Jurkat, Clone E6-1 (cell line): ENCODE data around the gene CELF1.
A peak's percentile ranks its signal among the peaks of the same experiment; 100 is the strongest.
"Not testable (repeated sequence)": the region's sequence is repeated elsewhere in the genome, so short reads cannot be mapped to it uniquely, and the experiment has no call there.

ENCODE experiments used
- DNase-seq: peaks from one replicate; pipeline ENCODE4 v3.0.0-alpha.2; 2011; ENCODE audit warnings: low read depth, low spot score
- H3K4me3 ChIP-seq: 2 replicates; pipeline ENCODE4 v1.5.1; 2011; ENCODE audit warnings: mild to moderate bottlenecking, low read length, control low read depth, moderate library complexity

Gene CELF1

DNA sequence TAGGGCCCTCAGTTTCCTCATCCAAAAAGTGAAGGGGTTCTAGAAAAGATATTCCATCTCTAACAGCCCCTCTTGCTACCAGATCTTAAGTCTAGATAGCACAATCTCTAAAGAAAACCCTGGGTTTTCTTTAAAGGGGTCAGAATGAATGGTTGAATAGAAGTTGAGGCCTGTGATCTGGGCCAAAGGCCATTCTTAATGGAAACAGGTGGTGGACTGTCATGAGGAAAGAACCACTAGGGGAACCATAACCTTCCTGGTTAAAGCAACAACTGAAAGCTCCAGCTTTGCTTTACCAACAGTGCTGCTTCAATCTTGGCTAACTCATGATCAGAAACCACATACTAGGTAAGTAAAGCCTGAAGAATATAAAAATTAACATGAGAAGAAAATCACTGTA, 1.8 kb downstream of the CELF1 start:
- DNase-seq = peak; percentile 30
- H3K4me3 ChIP-seq = peak overlapping the region; percentile 94

DNA sequence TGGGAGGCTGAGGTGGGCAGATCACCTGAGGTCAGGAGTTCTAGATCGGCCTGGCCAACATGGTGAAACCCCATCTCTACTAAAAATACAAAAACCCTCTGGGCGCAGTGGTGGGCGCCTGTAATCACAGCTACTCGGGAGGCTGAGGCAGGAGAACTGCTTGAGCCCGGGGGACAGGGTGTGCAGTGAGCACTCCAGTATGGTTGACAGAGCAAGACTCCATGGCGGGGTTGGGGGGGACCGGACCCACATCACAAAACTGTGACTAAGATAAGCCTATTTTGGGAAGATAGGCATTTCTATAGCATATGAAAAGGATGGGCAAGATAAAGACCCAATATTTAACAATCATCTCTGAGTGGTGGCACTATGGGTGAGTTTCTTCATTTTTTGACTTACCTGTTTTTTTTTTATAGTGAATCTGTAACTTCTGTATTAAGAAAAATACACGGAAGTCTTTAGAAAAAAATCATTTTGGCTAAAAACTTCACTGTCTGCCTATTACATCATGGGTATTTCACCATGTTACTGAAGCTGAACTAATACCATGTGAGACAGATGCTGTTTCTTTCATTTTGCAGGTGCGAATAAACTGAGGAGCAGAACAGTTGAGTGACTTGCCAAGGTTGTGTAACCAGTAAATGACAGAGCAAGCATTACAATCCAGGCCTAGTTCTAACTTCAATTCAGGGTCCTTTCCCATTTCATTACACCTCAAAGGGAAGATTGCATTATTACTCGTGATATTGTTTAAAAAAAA, 2.5 kb downstream of the CELF1 start:
- no peak overlapping the region for H3K4me3 ChIP-seq
- no peak for DNase-seq

DNA sequence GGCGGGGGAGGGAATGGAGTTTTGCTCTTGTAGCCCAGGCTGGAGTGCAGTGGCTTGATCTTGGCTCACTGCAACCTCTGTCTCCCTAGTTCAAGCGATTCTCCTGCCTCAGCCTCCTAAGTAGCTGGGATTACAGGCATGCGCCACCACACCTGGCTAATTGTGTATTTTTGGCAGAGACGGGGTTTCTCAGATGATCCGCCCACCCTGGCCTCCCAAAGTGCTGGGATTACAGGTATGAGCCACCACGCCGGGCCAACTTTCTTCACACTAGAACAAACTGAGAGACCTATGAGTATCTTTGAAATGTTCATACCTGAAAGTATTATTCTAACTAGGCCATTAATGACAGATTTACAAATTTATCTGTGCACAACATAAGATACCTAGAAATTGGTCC, 6.7 kb downstream of the CELF1 start:
- H3K4me3 ChIP-seq = not testable (repeated sequence)

DNA sequence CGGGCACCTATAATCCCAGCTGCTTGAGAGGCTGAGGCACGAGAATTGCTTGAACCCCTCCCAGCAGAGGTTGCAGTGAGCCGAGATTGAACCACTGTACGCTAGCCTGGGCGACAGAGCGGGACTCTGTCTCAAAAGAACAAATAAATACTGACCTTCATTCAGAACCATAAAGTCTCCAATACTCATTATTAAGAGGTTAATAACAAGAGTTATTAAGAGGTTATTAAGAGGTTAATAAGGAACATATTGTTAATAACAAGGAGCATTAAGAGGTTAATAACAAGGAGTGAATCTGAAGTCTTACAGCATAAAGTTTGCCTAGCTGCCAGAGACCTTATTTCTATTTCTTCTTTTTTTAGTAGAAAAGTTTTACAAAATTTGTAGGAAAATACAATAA, 7.6 kb downstream of the CELF1 start:
- H3K4me3 ChIP-seq = no peak overlapping the region

More for the DNA sequence above, 6.7 kb downstream of the CELF1 start:
- DNase-seq = not testable (repeated sequence)

DNA sequence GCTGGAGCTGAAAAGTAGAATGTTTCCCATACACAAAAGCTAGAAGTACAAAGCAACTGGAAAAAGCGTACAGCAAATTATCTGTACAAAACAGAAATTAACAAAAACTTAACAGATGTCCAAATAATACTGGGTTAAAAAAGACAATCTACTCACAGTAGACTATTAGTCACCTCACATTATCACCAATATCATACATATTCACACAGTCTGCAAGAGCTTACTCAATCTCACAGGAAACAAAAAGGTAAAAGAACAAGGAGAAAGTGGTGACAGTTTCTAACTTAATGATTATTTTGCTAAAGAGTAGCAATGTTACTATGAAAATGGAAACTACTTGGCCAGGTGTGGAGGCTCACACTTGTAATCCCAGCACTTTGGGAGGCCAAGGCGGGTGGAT, 11.9 kb downstream of the CELF1 start:
- no peak for DNase-seq
- H3K4me3 ChIP-seq = no peak overlapping the region

More for the DNA sequence above, 7.6 kb downstream of the CELF1 start:
- DNase-seq = no peak

DNA sequence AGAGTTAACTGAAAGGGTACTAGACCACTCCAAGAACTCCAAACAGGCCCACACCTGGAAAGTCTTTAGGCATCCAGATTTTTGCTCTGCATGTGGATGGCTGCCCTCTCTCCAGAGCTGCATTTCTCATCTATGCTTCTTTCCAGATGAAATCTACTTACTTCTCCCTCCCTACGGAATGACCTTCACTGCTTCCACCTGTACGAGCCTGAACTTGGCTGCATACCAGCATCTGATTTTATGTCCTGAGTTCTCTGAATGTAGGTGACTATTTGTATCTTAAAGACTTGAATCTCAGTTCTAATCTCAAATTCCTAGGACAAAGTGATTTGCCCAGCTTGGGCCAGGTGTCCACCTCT, 13.3 kb downstream of the CELF1 start:
- no peak overlapping the region for H3K4me3 ChIP-seq
- no peak for DNase-seq

DNA sequence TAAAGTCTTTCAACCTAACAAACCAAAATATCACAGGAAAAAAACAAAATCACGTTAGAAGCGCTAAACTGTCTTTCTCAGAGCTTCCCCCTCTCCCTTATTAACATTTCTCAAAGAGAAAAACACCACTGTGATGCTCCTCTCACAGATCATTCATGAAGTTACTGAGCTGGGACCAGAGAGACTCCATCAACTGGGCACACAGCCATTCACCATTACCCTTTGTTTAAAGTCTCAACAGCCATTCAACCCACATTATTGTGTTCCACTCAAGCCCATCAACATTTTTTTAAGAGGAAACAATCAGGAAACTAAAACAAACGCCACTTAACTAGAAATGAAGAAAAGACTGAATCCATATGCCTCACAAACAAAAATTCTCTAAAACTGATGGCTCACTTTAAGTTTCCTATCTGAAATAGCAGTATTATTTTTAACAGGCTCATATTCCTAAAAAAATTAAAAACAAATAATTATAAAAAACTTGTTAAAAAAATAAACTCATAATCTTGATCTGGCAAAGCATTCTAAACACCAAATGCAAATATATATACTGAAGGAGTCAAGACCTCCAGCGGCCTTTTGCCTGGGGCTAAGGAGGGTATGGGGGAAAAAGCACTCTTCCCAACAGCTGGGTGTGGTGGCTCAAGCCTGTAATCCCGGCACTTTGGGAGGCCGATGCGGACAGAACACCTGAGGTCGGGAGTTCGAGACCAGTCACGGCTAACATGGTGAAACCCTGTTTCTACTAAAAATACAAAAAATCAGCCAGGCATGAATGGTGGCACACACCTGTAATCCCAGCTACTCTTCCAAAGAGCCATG, 14.0 kb downstream of the CELF1 start:
- no peak for DNase-seq
- no peak overlapping the region for H3K4me3 ChIP-seq

DNA sequence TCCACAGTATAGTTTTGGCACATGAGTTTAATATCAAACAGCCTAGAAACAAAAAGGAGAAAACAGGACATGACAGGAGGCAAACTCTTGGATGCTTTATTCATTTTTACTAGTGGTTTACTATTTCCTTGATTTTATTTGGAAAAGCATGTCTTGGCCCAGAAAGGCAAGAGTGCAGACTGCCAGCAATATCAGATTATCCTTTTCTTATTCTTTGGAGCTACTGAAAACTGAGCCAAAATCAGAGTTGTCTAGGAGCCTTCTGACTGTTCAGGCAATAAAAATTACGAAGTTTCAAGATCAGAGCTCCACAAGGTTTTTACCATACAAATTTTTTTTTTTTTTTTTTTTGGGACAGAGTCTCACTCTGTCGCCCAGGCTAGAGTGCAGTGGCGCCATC, 16.0 kb downstream of the CELF1 start:
- DNase-seq = no peak
- H3K4me3 ChIP-seq = no peak overlapping the region

DNA sequence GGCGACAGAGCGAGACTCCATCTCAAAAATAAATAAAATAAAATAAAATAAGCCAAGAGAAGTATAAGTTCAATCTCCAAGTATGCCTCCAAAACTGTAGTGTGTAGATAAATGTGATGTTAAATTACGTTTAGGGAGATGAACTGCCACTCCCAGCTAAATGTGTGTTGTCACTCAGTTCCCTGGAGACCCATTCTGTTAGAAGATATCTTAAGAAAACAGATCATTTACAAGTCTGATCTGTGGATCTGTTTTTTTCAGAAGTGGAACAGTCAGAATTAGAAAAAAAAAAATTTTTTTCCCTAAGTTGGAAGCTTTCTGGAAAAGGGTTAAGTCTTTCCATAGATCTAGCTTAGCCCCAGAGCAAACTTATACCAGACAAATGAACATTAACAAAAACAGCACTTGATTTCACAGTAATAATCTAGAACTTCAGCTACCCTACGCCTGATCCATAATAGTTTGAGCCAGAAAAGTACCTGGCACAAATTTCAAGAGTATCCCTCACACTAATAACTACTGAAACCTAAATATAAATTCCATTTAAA, 18.2 kb downstream of the CELF1 start:
- no peak for DNase-seq
- H3K4me3 ChIP-seq = no peak overlapping the region

DNA sequence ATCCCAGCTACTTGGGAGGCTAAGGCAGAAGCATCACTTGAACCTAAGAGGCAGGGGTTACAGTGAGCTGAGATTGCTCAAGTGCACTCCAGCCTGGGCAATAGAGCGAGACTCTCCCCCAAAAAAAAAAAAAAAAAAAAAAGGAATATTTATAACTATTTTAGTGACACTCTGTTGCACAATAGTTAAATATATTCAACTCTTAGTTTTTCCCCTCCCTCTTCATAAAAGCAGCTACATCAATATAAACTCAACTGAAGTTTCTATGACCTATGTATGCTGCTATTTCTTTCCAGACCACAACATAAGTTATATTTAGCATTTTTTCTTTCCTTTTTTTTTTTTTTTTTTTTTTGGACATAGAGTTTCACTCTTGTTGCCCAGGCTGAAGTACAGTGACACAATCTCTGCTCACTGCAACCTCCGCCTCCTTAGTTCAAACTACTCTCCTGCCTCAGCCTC, 19.2 kb downstream of the CELF1 start:
- DNase-seq = no peak

DNA sequence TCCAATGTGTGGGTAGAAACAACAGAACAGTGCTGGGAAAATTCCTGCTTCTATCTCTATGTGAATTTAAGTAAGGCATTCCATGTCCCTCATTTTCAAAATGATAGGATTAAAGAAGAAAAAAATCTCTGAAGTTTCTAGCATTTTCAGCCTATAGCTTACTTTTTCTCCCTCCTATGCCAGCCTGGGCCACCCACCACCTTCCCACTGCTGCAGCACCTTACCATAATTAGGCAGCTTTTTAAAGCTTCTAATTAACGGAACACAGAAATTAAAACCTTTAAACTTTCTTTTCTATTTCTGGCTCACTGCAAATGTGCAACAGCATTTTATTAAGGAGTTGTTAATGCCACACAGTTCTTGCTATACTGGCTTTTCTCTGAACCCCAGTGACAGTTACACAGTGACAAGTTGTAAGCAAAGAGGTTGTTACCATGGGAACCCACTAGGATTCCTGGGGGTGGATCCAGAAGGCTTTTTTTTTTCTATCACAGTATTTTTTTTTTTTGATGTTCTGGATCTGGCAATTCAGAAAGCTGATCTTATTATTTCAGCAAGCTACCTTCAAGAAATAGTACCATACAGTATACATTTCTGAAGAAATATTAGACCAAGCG, 20.2 kb downstream of the CELF1 start:
- no peak overlapping the region for H3K4me3 ChIP-seq
- no peak for DNase-seq

More for the DNA sequence above, 19.2 kb downstream of the CELF1 start:
- no peak overlapping the region for H3K4me3 ChIP-seq

DNA sequence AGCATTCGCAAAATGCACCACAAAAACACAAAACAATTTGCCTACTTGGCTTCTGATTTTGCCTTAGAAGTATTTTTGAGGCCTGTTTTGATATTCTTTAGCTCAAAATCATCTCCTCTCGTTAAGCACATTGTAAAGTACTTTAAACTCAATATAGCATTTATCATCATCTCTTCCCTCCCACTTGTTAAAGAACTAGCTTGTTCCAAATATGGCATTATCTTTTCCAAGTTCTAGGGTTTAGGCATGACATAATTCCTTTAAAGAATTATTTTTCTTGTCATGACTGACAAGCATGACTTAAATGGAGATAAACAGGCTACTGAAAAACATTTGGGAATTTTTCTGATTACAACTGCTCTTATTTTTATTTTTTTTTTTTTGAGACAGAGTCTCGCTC, 21.3 kb downstream of the CELF1 start:
- no peak overlapping the region for H3K4me3 ChIP-seq
- no peak for DNase-seq

DNA sequence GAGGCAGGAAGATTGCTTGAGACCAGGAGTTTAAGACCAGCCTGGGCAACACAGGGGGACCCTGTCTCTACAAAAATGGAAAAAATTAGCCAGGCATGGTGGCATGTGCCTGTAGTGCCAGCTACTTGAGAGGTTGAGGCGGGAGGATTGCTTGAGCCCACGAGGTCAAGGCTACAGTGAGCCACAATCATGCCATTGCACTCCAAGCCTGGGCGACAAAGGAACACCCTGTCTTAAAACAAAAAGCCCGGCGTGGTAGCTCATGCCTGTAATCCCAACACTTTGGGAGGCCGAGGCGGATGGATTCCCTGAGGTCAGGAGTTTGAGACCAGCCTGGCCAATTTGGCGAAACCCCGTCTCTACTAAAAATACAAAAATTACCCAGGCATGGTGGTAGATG, 22.2 kb downstream of the CELF1 start:
- not testable (repeated sequence) for H3K4me3 ChIP-seq, DNase-seq

DNA sequence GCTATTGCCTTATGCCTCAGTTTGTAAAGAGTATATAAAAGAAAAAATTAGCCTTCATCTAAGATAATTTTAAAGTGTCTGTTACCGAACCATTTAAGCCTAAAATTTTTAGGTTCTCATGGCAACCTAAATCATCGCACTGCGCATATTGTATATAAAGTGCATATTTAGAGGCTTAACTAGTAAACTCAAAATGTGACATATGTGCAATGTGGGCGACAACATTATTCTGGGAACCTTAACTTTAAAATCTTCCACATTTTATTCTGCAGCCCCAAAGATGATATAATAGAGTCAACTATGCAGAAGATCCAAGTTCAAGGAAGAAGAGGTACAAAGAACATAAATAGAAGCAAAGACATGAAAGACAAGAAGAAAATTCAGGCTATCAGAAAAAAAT, 23.0 kb downstream of the CELF1 start:
- DNase-seq = no peak
- H3K4me3 ChIP-seq = no peak overlapping the region

DNA sequence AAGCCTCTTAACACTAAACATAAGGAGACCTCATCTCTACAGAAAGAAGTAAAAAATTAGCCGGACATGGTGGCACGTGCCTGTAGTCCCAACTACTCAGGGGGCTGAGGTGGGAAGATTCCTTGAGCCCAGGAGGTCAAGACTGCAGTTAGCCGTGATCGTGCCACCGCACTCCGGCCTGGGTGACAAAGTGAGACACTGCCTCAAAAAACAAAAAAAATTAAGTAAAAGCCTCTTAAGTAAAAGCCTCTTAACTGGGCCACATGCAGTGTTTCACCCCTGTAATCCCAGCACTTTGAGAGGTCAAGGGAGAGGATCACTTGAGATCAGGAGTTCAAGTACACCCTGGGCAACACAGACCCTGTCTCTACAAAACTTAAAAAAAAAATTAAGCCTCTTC, 25.7 kb downstream of the CELF1 start:
- no peak overlapping the region for H3K4me3 ChIP-seq
- no peak for DNase-seq

DNA sequence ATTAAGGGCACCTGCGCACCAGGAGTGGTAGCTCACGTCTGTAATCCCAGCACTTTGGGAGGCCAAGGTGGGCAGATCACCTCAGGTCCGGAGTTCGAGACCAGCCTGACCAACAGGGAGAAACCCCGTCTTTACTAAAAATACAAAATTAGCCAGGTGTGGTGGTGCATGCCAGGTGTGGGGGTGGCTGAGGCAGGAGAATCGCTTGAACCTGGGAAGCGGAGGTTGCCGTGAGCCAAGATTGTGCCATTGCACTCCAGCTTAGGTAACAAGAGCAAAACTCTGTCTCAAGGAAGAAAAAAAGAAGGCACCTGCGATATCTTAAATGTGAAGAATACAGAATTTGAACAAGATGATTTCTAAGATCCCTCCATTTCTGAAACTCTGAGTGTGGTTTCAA, 26.9 kb downstream of the CELF1 start:
- DNase-seq = not testable (repeated sequence)

DNA sequence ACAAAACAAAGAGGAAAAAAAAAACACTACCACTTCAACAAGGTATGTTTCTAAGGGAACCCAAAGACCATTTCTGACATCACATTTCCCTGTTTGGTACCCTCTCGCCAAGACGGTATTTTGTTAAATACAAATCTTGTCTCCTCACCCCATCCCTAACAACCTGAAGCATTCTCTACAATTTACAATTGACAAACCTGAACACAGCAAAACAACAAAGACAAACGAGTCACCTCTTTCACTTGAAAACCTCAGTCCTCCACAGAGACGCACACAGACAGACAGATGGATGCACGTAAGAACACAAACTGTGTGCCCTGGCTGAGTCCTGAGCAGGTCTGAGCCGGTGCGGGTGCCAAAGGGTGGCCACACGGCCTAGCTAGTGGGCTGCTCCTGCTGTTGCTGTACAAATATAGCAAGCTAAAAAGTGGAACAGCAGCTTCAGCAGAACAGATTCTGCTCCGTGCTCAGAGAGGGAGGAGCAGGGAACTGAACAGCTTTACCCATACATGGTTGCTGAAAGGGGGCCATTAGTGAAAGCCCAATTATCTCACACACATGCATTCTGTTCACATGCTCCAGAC, 28.5 kb downstream of the CELF1 start:
- no peak overlapping the region for H3K4me3 ChIP-seq
- no peak for DNase-seq

More for the DNA sequence above, 26.9 kb downstream of the CELF1 start:
- H3K4me3 ChIP-seq = not testable (repeated sequence)

DNA sequence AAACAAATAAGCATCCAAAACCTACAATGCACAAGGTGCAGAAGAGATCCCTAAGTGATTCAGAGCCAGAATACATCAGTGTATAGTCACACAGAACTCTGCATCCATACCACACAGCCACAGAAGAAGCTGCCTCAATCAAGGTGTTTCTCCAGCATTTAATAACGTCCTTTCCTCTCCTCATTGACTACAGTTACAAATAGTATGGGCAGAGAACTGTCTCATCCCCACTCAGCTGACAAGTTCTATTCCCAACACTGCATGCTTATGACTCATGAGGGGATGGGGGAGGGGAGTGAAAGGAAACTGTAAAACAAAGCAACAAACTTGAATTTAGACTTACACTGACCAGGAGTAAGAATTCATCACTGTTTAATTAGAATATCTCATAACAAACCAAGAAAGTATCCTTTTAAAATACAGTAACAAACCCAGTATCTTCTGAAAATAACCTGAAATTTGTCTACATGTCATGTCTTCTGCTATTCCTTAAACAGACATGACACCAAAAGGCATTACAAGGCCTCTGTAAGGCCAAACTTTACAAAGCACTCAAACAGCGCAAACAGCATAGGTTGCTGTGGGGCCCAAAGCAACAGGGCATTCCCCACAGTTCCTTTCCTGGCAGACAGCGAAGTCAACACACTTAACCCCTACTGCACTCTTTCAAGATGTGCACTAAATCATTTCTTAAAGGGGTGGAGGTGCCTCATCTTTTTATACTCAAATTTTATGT, 29.3 kb downstream of the CELF1 start:
- no peak overlapping the region for H3K4me3 ChIP-seq
- no peak for DNase-seq
